K562 treated with DMSO at 1 percent for 24 hours (cell line): ENCODE measurements around the gene KRT31. TPM values are rescaled to one million over a fixed set of nuclear protein-coding genes. Genes with fewer than 3 reads are reported as not detected.

Experiments used
- total RNA-seq: library from RNA; unstranded; fragments of 300-600 nt; gene quantifications from 2 replicates; pipeline ENCODE4 v1.2.3, GENCODE V29; 2022; ENCODE audit warnings: low read depth; ENCODE audit not compliant: insufficient read depth

KRT31 gene
- total RNA-seq, result not detected in 2 replicates

DNA sequence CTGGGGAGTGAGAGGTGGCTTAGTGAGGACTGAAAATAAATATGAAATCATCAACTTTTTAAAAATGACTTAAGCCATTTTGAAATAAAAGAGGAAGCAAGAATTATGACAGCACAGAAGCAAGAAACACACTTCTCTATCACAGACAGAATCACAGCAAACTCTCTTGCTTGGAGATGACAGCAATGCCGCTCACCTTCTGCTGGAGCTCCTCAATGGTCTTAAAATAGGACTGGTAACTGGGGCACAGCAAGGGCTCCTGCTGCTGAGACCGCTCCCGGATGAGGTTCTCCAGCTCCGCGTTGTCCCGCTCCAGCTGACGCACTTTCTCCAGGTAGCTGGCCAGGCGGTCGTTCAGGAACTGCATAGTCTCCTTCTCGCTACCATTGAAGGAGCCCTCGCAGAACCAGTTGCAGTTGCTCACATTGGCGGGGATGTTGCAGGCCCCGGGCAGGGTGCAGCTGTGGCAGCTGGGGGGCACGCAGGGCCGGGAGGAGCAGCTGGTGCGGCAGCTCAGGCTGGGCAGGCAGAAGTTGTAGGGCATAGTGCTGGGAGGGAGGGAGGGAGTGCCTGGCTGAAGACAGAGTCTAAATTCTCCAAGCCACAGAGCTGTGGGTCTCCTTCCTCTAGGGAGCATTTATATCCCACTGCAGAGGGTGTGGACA, at the start of gene KRT31:
Gene KRT31 (minus strand): TSS at position 613 of the 665 bp plus-strand sequence. CDS start 69 bp downstream, at position 544.

GRCh38 chr17:41440531-41441033, 43.2 kb upstream of the KRT31 start, which contains the start of gene KRT38:
KRT38 (minus strand) TSS chr17:41440983; CDS start chr17:41440921, 62 bp downstream.

GRCh38 chr17:41424111-41424635, 26.8 kb upstream of the KRT31 start, which contains the start of gene KRT37:
KRT37 (minus strand) TSS chr17:41424585; CDS start chr17:41424523, 62 bp downstream.

GRCh38 chr17:41381943-41382342, 15.5 kb downstream of the KRT31 start, which contains the start of gene KRT34:
KRT34 (minus strand) TSS chr17:41382306; CDS start chr17:41382246, 60 bp downstream.

DNA sequence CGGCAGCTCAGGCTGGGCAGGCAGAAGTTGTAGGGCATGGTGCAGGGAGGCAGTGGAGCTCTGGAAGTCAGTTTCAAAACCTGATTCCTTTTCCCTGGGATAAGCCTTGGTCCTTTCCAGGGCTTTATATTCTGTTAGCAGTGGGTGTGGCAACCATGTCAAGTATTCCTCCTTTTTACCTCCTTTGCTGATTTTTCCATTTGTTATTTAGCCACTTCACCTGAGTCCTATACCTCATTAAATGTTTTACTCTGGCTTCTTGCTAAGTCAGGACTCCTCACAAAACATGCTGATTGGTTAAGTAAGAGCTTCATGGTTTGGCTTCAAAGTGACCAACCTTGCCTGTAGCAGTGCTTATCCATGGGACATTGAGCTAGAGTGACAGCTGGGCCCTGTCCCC, 27.7 kb downstream of the KRT31 start, which contains the start of gene KRT33B:
Gene KRT33B (minus strand): TSS at position 101 of the 400 bp plus-strand sequence. CDS start 63 bp downstream, at position 38.

DNA sequence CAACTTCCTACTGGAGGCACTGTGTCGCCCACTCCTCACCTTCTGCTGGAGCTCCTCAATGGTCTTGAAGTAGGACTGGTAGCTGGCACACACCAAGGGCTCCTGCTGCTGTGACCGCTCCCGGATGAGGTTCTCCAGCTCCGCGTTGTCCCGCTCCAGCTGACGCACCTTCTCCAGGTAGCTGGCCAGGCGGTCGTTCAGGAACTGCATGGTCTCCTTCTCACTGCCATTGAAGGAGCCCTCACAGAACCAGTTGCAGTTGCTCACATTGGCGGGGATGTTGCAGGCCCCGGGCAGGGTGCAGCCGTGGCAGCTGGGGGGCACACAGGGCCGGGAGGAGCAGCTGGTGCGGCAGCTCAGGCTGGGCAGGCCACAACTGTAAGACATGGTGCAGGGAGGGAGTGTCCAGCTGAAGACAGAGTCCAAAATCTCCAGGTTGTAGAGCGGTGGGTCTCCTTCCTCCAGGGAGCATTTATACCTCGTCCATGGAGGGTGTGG, 47.0 kb downstream of the KRT31 start, which contains the start of gene KRT33A:
Gene KRT33A (minus strand): TSS at position 448 of the 498 bp plus-strand sequence. CDS start 61 bp downstream, at position 387.

Other genes with a start within 250 kb of the KRT31 start
- gene KRTAP4-5, start 247.8 kb downstream of the KRT31 start, total RNA-seq, result not detected in 2 replicates
- gene KRTAP4-4, start 236.9 kb downstream of the KRT31 start, total RNA-seq, result not detected in 2 replicates
- not detected in 2 replicates for gene KRTAP4-3, start 229.4 kb downstream of the KRT31 start, total RNA-seq
- gene KRTAP4-2, start 219.4 kb downstream of the KRT31 start, total RNA-seq, result not detected in 2 replicates
- not detected in 2 replicates for gene KRTAP4-1, start 212.7 kb downstream of the KRT31 start, total RNA-seq
- gene KRTAP9-1, start 207.7 kb downstream of the KRT31 start, total RNA-seq, result not detected in 2 replicates
- not detected in 2 replicates for gene KRTAP9-2, start 171.0 kb downstream of the KRT31 start, total RNA-seq
- not detected in 2 replicates for gene KRTAP9-3, start 165.2 kb downstream of the KRT31 start, total RNA-seq
- gene KRTAP9-8, start 159.6 kb downstream of the KRT31 start, total RNA-seq, result not detected in 2 replicates
- gene KRTAP9-4, start 147.9 kb downstream of the KRT31 start, total RNA-seq, result not detected in 2 replicates
- not detected in 2 replicates for gene KRTAP9-9, start 142.2 kb downstream of the KRT31 start, total RNA-seq
- not detected in 2 replicates for gene KRTAP9-6, start 132.2 kb downstream of the KRT31 start, total RNA-seq
- gene KRTAP9-7, start 121.9 kb downstream of the KRT31 start, total RNA-seq, result not detected in 2 replicates
- not detected in 2 replicates for gene KRTAP29-1, start 94.8 kb downstream of the KRT31 start, total RNA-seq
- not detected in 2 replicates for gene KRTAP16-1, start 88.3 kb downstream of the KRT31 start, total RNA-seq
- not detected in 2 replicates for gene KRTAP17-1, start 81.9 kb downstream of the KRT31 start, total RNA-seq
- gene KRT33A, start 46.8 kb downstream of the KRT31 start, total RNA-seq, result not detected in 2 replicates
- not detected in 2 replicates for gene KRT33B, start 27.8 kb downstream of the KRT31 start, total RNA-seq
- not detected in 2 replicates for gene KRT34, start 15.3 kb downstream of the KRT31 start, total RNA-seq
- gene KRT37, start 27.0 kb upstream of the KRT31 start, total RNA-seq, result not detected in 2 replicates
- gene KRT38, start 43.4 kb upstream of the KRT31 start, total RNA-seq, result not detected in 2 replicates
- not detected in 2 replicates for gene KRT32, start 69.8 kb upstream of the KRT31 start, total RNA-seq
- not detected in 2 replicates for gene KRT35, start 83.5 kb upstream of the KRT31 start, total RNA-seq
- not detected in 2 replicates for gene KRT36, start 92.3 kb upstream of the KRT31 start, total RNA-seq
- not detected in 2 replicates for gene KRT13, start 108.0 kb upstream of the KRT31 start, total RNA-seq
- gene KRT15, start 121.3 kb upstream of the KRT31 start, total RNA-seq, result 0.42 and 0.88 TPM in 2 replicates
- gene KRT19, start 130.7 kb upstream of the KRT31 start, total RNA-seq, result 202 and 214 TPM in 2 replicates
- gene KRT9, start 174.5 kb upstream of the KRT31 start, total RNA-seq, result not detected in 2 replicates
- gene KRT14, start 189.3 kb upstream of the KRT31 start, total RNA-seq, result not detected in 2 replicates
- not detected in 2 replicates for gene KRT16, start 215.2 kb upstream of the KRT31 start, total RNA-seq
- 0.45 TPM in 1 of 2 replicates, not detected in the other for gene KRT17, start 227.0 kb upstream of the KRT31 start, total RNA-seq